Activated T-helper 1 cell treated with anti-CD3 and anti-CD28 coated beads, Interleukin-2, amount 50 U/mL, for 16 hours (primary cell): ENCODE measurements around the gene ASB18.

Source experiments
- DNase-seq, 2 donors: peaks; one replicate each; pipeline ENCODE4 v3.0.0-alpha.2; 2020; ENCODE audit warnings: low read depth in 1 of 2, low spot score in 1 of 2

The ASB18 gene

DNA sequence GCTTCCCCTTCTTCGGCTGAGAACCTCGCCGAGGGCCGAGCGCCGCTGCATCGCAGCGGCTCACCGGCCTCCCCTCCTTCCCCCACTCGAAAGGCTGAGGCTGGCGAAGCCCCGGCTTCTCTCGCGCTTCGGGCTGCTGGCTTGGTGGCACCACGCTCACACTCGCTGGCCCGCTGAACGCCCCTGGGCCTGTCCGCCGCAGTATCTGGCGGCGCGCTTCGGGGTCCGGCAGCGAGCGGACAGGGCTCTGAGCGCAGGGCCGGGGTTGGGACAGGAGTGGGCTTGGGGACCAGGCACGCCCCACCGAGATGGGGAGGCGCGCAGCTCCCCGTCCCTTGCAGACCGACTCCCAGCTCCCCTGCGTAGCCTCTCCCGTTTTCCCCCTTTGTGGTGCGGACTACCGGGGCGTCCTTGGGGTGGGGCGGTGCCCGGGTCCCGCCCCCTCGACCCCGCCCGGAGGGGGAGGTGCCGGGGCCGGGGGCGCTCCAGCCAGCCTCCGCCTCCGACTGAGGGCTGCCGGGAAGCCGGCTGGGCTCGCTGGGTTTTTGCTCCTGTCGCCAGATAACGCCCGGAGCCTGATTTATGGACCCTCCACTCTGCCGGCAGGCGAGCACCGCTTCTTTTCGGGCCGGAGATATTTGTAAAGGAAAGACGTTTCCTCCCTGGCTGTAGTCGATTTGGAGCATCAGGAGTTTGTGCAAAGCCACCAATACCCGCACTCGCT lies 99.8 kb downstream of the ASB18 start:
- no peak for DNase-seq

DNA sequence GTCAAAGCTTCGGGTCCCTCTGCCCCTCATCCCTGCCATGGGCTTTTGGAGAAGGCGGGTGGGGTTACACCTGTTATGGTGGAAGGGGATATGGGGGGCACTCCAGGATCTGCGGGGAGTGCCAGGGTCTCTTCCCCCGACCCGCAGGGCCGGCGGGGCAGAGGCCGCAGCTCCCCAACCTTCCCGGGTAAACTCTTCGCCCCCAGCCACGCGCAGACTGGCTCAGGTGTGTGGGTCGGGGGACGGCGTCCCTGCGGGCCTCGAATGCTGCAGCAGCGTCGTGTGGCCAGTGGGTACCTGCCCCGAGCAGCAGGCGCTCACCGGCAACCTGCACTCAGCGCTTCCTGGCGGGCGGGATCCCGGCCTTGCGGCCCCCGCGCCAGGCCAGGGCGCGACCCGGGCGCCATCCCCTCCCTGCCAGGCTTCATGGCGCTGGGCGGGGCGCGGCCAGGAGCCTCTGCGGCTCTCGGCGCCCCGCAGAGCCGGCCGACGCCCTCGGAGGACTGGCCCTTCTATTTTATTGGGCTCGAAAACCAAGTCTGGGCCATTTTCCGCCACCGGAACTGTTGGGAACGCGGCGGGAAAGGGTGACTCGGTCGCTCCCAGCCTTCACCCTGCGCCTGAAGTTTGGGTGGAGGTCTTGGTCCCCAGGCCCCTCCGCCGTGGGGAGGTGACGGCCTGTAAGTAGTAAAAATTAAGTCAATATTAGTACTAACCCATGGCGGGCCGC lies 100.6 kb downstream of the ASB18 start:
- DNase-seq = no peak

DNA sequence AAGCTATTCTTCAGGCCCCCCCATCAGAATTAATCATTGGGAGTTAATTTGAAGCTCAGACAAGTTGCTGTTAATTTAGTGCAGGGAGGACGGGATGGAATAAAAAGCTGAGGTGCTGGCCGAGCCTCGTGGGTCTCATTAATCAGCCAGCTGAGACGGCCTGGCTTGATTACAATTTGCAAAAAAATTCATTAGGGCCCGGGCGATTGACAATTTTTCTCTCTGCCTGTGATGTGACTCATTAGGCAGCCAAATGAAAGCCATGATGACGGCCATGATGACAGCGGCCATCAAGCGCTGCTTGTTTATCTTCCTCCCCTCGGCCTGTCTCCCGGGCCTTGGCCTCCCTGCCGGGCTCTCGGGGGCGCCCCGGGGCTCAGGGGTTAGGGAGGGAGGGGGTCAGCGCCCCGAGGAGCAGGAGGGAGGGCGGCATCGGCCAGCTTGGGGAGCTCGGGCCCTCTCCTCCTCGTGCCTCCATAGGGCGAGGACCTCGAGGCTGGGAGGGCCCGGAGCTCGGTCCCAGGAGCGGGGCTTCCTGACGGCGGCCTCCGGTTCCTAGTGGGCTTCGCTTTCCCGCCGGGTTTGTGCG lies 101.2 kb downstream of the ASB18 start:
- DNase-seq = no peak

DNA sequence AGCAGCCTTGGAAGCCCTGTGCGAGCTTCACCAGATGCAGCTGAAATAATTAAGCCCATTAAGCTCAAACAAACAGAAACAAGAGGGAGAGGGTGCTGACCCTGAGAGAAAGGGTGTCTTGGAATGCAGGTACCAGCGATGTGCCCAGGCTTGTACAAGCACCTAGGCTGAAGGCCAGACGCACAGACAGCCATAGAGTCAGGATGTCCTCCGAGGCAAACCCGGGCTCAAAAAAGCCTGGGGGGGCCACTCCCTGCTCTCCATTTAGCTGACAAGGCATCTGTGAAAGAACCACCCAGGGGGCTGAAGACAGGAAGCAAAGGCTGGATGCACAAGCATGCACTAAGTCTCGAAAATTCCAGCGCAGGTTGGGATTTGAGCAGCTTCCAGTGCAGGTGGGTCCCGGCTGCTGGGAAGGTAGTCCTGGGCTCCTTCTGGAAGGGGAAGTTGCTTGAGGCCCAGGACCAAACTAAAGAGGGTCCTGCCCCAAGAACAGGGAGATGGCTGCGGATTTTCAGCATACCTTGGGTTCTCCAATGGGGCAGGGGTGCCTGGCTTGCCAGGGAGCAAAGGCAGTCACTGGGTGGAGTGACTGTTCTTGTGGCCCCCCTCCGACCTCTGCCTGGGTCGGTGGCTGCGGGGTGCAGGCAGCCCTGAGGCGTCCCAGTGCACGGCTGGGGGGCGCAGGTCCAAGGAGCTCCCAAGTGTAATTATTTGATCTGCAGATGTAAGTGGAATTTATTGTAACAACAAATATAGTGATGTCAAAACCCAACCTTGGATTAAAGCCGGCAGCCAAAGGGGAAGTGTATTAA lies 102.0 kb downstream of the ASB18 start:
- DNase-seq = no peak

DNA sequence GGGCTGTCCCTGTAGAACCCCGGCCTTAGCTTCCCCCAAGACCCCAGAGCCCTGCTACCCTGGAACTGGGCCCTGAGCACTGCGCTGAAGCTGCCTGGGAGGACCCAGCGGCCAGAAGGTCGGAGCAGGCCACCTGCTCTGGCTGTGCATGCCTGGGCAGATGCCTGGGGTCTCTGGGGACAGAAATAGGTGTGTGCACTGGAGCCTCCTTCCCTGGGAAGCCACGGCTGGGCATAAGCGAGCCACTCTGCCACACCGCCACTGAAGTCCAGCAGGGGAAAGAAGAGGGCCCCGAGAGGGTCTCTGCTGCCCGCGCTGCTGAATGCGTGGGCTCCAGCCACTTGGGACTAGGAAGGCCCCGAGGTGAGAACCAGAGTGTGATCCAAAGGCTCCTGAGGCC lies 102.7 kb downstream of the ASB18 start:
- DNase-seq = no peak

DNA sequence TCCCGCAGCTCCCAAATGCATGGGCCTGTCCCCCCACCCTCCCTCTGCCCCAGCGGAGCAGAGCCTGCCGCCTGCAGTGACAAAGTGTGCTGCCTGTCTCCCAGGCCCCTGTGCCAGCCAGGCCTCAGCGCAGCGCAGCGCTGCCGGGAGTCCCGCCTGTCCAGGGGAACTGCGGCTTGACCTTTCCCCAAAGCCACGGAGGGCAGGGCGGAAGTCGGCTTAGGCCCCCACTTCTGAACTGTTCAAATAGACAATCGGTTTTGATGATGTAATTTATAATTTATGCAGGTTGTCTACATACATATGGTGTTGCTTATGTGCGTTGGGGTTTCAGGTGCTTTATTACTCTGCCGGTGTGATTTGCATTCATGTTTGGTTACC lies 103.1 kb downstream of the ASB18 start:
- no peak for DNase-seq

GRCh38 chr2:236160366-236161081 lies 103.7 kb downstream of the ASB18 start:
- DNase-seq = no peak

DNA sequence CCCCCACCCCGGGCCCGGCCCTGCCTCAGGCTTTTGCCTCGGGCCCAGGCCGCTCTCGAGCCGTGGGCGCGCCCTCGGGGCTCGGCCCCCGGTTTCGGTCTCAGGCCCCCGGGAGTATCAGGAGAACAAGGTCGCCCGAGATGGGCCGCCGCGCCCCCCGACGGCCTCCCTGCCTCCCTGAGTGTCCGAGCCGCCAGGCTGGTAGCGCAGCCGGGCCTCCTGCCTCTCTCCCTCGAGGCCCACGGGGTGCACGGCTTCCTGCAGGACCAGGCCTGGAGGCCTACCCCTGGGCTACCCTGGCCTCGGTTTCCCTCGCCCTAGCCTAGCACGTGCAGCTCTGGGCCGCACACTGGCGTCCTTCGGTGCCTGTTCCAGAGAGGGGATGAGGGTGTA lies 104.4 kb downstream of the ASB18 start:
- no peak for DNase-seq

- no peak for DNase-seq
Observed at GRCh38 chr2:236158969-236159777, 105.0 kb downstream of the ASB18 start.

- DNase-seq = no peak
Observed at GRCh38 chr2:236157815-236158498, 106.2 kb downstream of the ASB18 start.

DNA sequence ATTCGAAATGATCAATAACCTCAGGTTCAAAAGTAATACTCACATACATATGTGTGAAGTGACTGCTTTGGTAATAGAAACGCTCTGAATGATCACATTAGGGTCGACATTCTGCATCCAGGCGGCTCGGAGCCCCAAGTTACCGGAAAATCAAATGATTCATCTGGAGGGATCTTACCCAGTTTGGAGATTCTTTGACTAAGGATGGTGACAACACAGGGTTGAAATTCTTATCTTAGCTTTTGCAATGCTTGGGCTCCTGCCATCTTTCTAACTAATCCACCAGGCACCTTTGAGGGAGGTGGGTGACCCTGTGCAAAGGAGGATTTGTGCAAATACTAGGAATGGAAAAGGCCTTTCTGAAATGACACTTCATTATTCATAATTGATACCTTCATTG lies 106.8 kb downstream of the ASB18 start:
- DNase-seq = no peak

- DNase-seq = no peak
Observed at GRCh38 chr2:236156860-236157194, 107.4 kb downstream of the ASB18 start.

- DNase-seq = no peak
Observed at GRCh38 chr2:236156095-236156859, 107.9 kb downstream of the ASB18 start.

DNA sequence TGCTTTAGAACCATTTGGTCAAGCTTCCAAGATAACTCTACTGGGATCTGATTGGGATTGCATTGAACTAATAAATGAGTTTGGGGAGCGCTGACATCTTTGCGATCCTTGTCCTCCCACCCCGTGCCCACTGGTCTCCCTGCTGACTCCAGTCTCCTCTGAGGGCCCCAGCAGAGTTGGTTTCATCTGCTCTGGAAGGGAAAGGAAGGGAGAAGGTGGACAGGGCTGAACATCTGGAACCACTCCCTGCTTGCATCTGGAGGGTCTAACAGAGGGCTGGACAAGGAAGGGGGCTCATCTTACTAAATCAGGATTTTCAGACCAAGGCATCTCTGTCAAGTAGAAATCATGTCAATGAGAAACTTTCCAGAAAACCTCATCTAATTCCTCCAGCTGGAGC lies 108.8 kb downstream of the ASB18 start:
- no peak for DNase-seq

DNA sequence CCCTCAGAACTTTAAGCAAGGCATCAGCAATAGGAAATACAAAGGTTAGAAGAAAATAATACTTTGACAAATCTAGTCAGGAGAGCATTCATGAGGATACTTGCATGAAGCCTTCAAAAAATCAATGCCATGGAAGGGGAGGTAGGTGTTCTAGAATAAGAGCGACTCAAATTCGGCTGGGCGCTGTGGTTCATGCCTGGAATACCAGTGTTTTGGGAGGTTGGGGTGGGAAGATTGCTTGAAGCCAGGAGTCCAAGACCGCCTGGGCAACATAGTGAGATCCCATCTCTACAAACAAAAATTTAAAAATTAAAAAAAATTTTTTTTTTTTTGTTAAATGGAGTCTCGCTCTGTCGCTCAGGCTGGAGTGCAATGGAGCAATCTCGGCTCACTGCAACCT lies 117.8 kb downstream of the ASB18 start:
- DNase-seq = no peak

DNA sequence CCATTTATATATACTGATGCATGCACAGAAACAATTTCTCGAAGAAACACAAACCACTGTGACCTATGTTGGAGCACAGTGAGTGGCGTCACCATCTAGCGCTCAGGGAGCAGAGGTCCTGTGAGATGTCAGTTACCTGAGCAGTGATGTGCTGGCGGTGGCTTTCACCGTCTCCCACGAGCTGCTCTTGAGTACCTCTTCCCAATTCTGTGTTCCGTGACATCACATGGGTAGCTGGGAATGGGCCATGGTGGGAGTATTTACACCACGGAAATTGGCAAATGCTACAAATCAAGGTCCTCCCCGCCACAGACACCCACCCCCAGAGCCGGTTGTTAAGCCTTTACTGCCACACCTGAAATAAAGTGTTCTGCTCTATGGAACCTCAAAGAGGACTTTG lies 120.4 kb downstream of the ASB18 start:
- DNase-seq = no peak
